Vagina (tissue), 2 donors: Measurements from ENCODE around the gene PHKA2.

Experiments
- CTCF ChIP-seq, 3 experiments: fragments of 450-650 bp in 2 of 3; fragments of 200-600 bp in 1 of 3; sonication (generic) in 1 of 3; IDR thresholded peaks; one replicate each; pipeline ENCODE4 v1.5.1; 2017 to 2019; ENCODE audit warnings: antibody characterized with exemption in 3 of 3, mild to moderate bottlenecking in 2 of 3, moderate library complexity in 2 of 3
- POLR2A ChIP-seq, 2 donors: fragments of 450-650 bp; IDR thresholded peaks; one replicate each; pipeline ENCODE4 v1.6.1; 2017; ENCODE audit warnings: antibody characterized with exemption in 2 of 2, mild to moderate bottlenecking in 2 of 2, moderate library complexity in 2 of 2
- POLR2AphosphoS5 ChIP-seq, 2 donors: sonication (generic); formaldehyde crosslinking; IDR thresholded peaks; one replicate each; pipeline ENCODE4 v1.9.0; 2017; ENCODE audit warnings: antibody characterized with exemption in 2 of 2, mild to moderate bottlenecking in 2 of 2, low read depth in 1 of 2; ENCODE audit not compliant: insufficient read depth in 1 of 2

GRCh38 chrX:18883234-18883960 is 100.5 kb downstream of the PHKA2 start:
- TF ChIP-seq CTCF (IDR thresholded peaks at IDR 0.05) (no peak), POLR2A (IDR thresholded peaks at IDR 0.05) (no peak), POLR2AphosphoS5 (IDR thresholded peaks at IDR 0.05; ENCODE audit: insufficient read depth in 1 of 2, low read depth in 1 of 2) (no peak)
